ENCODE results near the gene ORM2.

ORM2 gene

GRCh38 chr9:114371973-114372917 is 42.6 kb downstream of the ORM2 start:
- peak; percentile 61 for DNase-seq

- DNase-seq, result peak; percentile 27
Observed at GRCh38 chr9:114372921-114373448, 43.3 kb downstream of the ORM2 start.

GRCh38 chr9:114373960-114374730 is 44.5 kb downstream of the ORM2 start:
- DNase-seq, result no peak

GRCh38 chr9:114374936-114375335 is 45.3 kb downstream of the ORM2 start:
- no peak for DNase-seq

- no peak for DNase-seq
Observed at GRCh38 chr9:114375386-114376175, 45.9 kb downstream of the ORM2 start.

GRCh38 chr9:114376586-114377445 is 47.1 kb downstream of the ORM2 start:
- no peak for DNase-seq

GRCh38 chr9:114378016-114378415 is 48.3 kb downstream of the ORM2 start:
- no peak for DNase-seq

- DNase-seq, result no peak
Observed at GRCh38 chr9:114378883-114379282, 49.2 kb downstream of the ORM2 start.
